PC-9 (cell line): ENCODE results near the gene ARHGAP44. TPM values are rescaled to one million over a fixed set of nuclear protein-coding genes. Genes with fewer than 3 reads are reported as not detected.

Experiments
- BruUV-seq: library from RNA; stranded (reverse); fragments of 400-500 nt; replicated peaks from 2 replicates; lab custom pipeline; 2021; lab: Mats Ljungman, UMichigan
- CTCF ChIA-PET: fragments of 300-600 bp; sonication (Branson Sonifier 250); formaldehyde crosslinking; loops from one replicate; lab custom pipeline; 2022; ENCODE audit warnings: antibody characterized with exemption; lab: Charles Lee
- POLR2A ChIA-PET: fragments of 300-600 bp; sonication (Branson Sonifier 250); formaldehyde crosslinking; loops from one replicate; lab custom pipeline; 2022; ENCODE audit warnings: antibody characterized with exemption; ENCODE audit not compliant: unreplicated experiment; lab: Charles Lee
- DNase-seq, 2 experiments: peaks; one replicate each; pipeline versions ENCODE4 v3.0.0 to v3.0.0-alpha.2; 2015 to 2022; ENCODE audit warnings: mixed read lengths in 1 of 2
- H2AFZ ChIP-seq: fragments of 200-600 bp; sonication (generic); 2 replicates; pipeline ENCODE4 v1.8.1; 2017; ENCODE audit warnings: antibody characterized with exemption
- H3F3A ChIP-seq: fragments of 200-600 bp; sonication (generic); 2 replicates; pipeline ENCODE4 v1.8.1; 2017; ENCODE audit warnings: antibody characterized with exemption, mild to moderate bottlenecking, low read depth; ENCODE audit not compliant: insufficient read depth
- H3K27ac ChIP-seq: fragments of 200-600 bp; sonication (generic); 2 replicates; pipeline ENCODE4 v1.6.1; 2016; ENCODE audit warnings: mixed run types
- H3K27me3 ChIP-seq: fragments of 200-600 bp; sonication (generic); 2 replicates; pipeline ENCODE4 v1.6.1; 2016; ENCODE audit warnings: low read depth, mixed run types; ENCODE audit not compliant: insufficient read depth
- H3K36me3 ChIP-seq: fragments of 200-600 bp; sonication (generic); 2 replicates; pipeline ENCODE4 v1.6.1; 2016; ENCODE audit warnings: low read depth, mixed run types
- H3K4me1 ChIP-seq: fragments of 200-600 bp; sonication (generic); replicated peaks from 2 replicates; pipeline ENCODE4 v1.6.1; 2016; ENCODE audit warnings: mixed run types; ENCODE audit not compliant: insufficient read depth
- H3K4me2 ChIP-seq: fragments of 200-600 bp; sonication (generic); 2 replicates; pipeline ENCODE4 v1.6.1; 2017; ENCODE audit warnings: mixed run types
- H3K4me3 ChIP-seq: fragments of 200-600 bp; sonication (generic); 2 replicates; pipeline ENCODE4 v1.6.1; 2016; ENCODE audit warnings: mixed run types
- H3K79me2 ChIP-seq: fragments of 200-600 bp; sonication (generic); 2 replicates; pipeline ENCODE4 v1.6.1; 2017; ENCODE audit warnings: low read depth, mixed run types
- H3K9me2 ChIP-seq: fragments of 200-600 bp; sonication (generic); 2 replicates; pipeline ENCODE4 v1.8.1; 2017; ENCODE audit warnings: mild to moderate bottlenecking; ENCODE audit not compliant: insufficient read depth
- H3K9me3 ChIP-seq: fragments of 200-600 bp; sonication (generic); 2 replicates; pipeline ENCODE4 v1.8.1; 2016; ENCODE audit warnings: low read depth; ENCODE audit not compliant: insufficient read depth
- H4K20me1 ChIP-seq: fragments of 200-600 bp; sonication (generic); 2 replicates; pipeline ENCODE4 v1.8.1; 2017; ENCODE audit not compliant: insufficient read depth
- CTCF ChIP-seq: fragments of 200-600 bp; sonication (generic); conservative IDR thresholded peaks from 2 replicates; pipeline ENCODE4 v1.6.1; 2017; ENCODE audit warnings: mixed run types, antibody characterized with exemption, mild to moderate bottlenecking, moderate library complexity
- EZH2 ChIP-seq: fragments of 200-600 bp; sonication (generic); IDR thresholded peaks from 2 replicates; pipeline ENCODE4 v1.8.0; 2017; ENCODE audit warnings: antibody characterized with exemption, low read depth
- intact Hi-C: fragments of 100-400 bp; cut with micrococcal nuclease; formaldehyde crosslinking; loops from one replicate; pipeline ENCODE4 v1.10.0; 2022; ENCODE audit not compliant: unreplicated experiment
- total RNA-seq: library from RNA; stranded (reverse); gene quantifications from 2 replicates; pipeline ENCODE4 v1.2.3, GENCODE V29; 2021

ARHGAP44 gene
- total RNA-seq, 1 experiment from 2014 or later, result not detected

- POLR2A ChIA-PET, result no interaction called here
- Histone ChIP-seq H3F3A (no peaks in the 10 kb centered on the region), H3K4me3 (no peak overlapping the region), H3K27ac (no peak overlapping the region), H3K4me1 (no peaks in the 10 kb centered on the region), H3K36me3 (no peaks in the 10 kb centered on the region), H3K9me3 (no peaks in the 10 kb centered on the region), H4K20me1 (no peaks in the 10 kb centered on the region), H3K79me2 (no peaks in the 10 kb centered on the region), H2AFZ (no peak overlapping the region), H3K4me2 (no peak overlapping the region), H3K9me2 (no peaks in the 10 kb centered on the region), H3K27me3 (peaks cover 93% of the 10 kb centered on the region)
- no peak for DNase-seq
- no TSS peak for BruUV-seq
- TF ChIP-seq CTCF (no peak), EZH2 (no peak)
- intact Hi-C loops, result no loop called here
- CTCF ChIA-PET, result no interaction called here
Observed at GRCh38 chr17:12955521-12955920, 166.2 kb downstream of the ARHGAP44 start.

GRCh38 chr17:12958786-12959185 lies 169.5 kb downstream of the ARHGAP44 start:
- Histone ChIP-seq H3K4me3 (no peak overlapping the region), H3K79me2 (no peaks in the 10 kb centered on the region), H3K27me3 (peaks cover 84% of the 10 kb centered on the region), H2AFZ (no peak overlapping the region), H3K4me1 (no peaks in the 10 kb centered on the region), H3F3A (no peaks in the 10 kb centered on the region), H3K9me2 (no peaks in the 10 kb centered on the region), H3K27ac (no peak overlapping the region), H4K20me1 (no peaks in the 10 kb centered on the region), H3K9me3 (no peaks in the 10 kb centered on the region), H3K4me2 (no peak overlapping the region), H3K36me3 (no peaks in the 10 kb centered on the region)
- CTCF ChIA-PET, result no interaction called here
- no TSS peak for BruUV-seq
- no peak for DNase-seq
- TF ChIP-seq EZH2 (no peak), CTCF (no peak)
- POLR2A ChIA-PET, result no interaction called here
- intact Hi-C loops, result no loop called here

- TF ChIP-seq EZH2 (no peak), CTCF (no peak)
- no peak for DNase-seq
- no peak overlapping the region for H2AFZ ChIP-seq
- no peak overlapping the region for H3K27ac ChIP-seq
- H3K4me1 ChIP-seq, result no peaks in the 10 kb centered on the region
- BruUV-seq, result no TSS peak
- no peaks in the 10 kb centered on the region for H3K9me3 ChIP-seq
- CTCF ChIA-PET, result no interaction called here
- POLR2A ChIA-PET, result no interaction called here
- intact Hi-C loops, result no loop called here
- no peaks in the 10 kb centered on the region for H3K9me2 ChIP-seq
- no peak overlapping the region for H3K4me3 ChIP-seq
- no peaks in the 10 kb centered on the region for H3F3A ChIP-seq
- H3K36me3 ChIP-seq, result no peaks in the 10 kb centered on the region
- H4K20me1 ChIP-seq, result no peaks in the 10 kb centered on the region
- H3K27me3 ChIP-seq, result peaks cover 84% of the 10 kb centered on the region
- H3K4me2 ChIP-seq, result no peak overlapping the region
- no peaks in the 10 kb centered on the region for H3K79me2 ChIP-seq
Observed at GRCh38 chr17:12959441-12959840, 170.1 kb downstream of the ARHGAP44 start.
